Head of caudate nucleus (tissue), 42 donors: ENCODE measurements around the gene KRTAP19-5.
"Not testable (repeated sequence)": the region's sequence is repeated elsewhere in the genome, so short reads cannot be mapped to it uniquely, and the experiment has no call there.

Experiments used
- DNase-seq, 42 donors: peaks; one replicate each; pipeline versions ENCODE4 v3.0.0 to v3.0.0-alpha.2; 2020 to 2021; ENCODE audit warnings: mixed read lengths in 7 of 42
- intact Hi-C: fragments of 100-400 bp; cut with DNase I; formaldehyde crosslinking; loops from one replicate; pipeline ENCODE4 v1.15.0; 2022

KRTAP19-5 gene

GRCh38 chr21:30502041-30502440 lies at the start of gene KRTAP19-5:
KRTAP19-5 (minus strand) TSS chr21:30502141; CDS start chr21:30502090, 51 bp downstream.
- intact Hi-C loops = no loop called here
- no peak for DNase-seq

DNA sequence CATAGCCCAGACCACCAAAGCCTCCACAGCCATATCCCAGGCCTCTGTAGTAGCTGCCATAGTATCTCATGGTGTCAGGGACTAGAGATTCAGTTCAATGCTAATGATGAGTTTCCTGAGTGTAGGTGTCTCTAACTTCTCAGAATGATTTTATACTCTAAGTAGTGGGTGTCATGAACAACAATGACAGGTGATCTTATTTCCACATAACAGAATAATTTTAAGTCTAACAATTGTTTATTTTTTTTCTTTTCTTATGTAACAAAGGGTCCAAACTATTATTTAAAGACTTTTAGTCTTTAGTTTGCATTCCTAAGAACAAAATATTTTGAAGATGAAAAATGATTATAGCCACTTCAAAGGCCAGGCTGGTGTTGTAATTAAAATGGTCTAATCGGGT lies 39.8 kb upstream of the KRTAP19-5 start, which contains the start of gene KRTAP19-6:
KRTAP19-6 (minus strand) TSS at position 101 of the 400 bp plus-strand sequence; CDS start at position 70, 31 bp downstream.
- no peak for DNase-seq
- intact Hi-C loops = no loop called here

DNA sequence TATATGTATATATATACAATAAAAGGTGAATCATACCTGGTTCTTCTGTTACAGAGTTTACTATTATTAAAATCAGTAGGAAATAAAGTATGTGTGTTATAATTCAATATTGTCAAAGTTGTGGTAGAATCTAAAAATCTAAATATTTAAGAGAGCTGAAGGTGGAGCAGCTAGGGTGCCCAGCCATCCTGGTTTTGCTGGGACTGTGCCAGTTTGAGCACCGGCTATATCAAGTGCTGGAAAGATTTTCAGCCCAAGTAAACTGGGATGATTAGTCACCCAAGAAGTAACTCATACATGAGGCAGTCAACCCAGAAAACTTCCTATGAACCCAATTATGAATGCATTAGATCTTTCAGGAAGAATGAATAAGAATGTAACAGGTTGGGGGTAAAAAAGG lies 16.9 kb upstream of the KRTAP19-5 start:
- intact Hi-C loops = no loop called here
- no peak for DNase-seq

- no peak for DNase-seq
Measured at GRCh38 chr21:30515681-30516080, 13.7 kb upstream of the KRTAP19-5 start.

GRCh38 chr21:30505621-30506205 lies 3.8 kb upstream of the KRTAP19-5 start:
- DNase-seq, intact Hi-C loops: not testable (repeated sequence)

More at GRCh38 chr21:30515681-30516080, 13.7 kb upstream of the KRTAP19-5 start:
- intact Hi-C loops = no loop called here

GRCh38 chr21:30497065-30497464 lies 4.9 kb downstream of the KRTAP19-5 start, which contains the start of gene KRTAP19-4:
KRTAP19-4 (minus strand) TSS chr21:30497165; CDS start chr21:30497110, 55 bp downstream.
- no peak for DNase-seq
- intact Hi-C loops = no loop called here

- intact Hi-C loops = no loop called here
Measured at GRCh38 chr21:30491963-30492428, 9.9 kb downstream of the KRTAP19-5 start, which contains the start of gene KRTAP19-3. KRTAP19-3 (minus strand) TSS chr21:30492013; CDS start chr21:30491957, 56 bp downstream.

DNA sequence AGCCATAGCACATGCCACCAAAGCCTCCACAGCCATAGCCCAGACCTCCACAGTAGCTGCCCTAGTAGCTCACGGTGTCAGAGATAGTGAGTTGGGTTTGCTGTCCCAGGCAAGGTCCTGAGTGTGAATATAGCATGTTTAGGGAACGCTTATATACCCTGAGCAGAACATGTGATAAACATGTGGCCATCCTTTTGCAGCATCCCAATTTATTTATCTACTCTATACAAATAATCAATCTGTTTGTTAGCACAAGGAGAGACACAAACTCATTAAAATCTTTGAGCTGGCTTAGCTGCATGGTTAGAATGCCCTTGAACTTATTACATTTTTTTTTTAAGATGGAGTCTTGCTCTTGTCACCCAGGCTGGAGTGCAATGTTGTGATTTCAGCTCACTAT lies 14.6 kb downstream of the KRTAP19-5 start, which contains the start of gene KRTAP19-2:
KRTAP19-2 (minus strand) TSS at position 101 of the 400 bp plus-strand sequence; CDS start at position 13, 88 bp downstream.
- DNase-seq = no peak
- intact Hi-C loops = no loop called here

More at GRCh38 chr21:30491963-30492428, 9.9 kb downstream of the KRTAP19-5 start, which contains the start of gene KRTAP19-3:
- no peak for DNase-seq

DNA sequence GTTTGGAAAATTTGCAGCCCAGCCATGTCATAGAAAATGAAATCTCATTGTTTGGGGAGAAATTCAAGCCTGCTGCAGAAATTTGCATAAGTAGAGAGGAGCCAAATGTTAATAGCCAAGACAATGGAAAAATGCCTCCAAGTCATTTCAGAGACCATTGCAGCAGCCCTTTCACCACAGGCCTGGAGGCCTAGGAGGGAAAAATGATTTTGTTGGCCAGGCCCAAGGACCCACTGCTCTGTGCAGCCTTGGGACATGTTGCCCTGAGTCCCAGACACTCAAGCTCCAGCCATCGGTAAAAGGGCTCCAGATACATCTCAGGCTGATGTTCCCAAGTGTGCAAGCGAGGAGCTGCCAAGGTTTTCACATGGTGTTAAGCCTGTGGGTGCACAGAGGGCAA lies 15.8 kb downstream of the KRTAP19-5 start:
- DNase-seq = no peak
- intact Hi-C loops = no loop called here

DNA sequence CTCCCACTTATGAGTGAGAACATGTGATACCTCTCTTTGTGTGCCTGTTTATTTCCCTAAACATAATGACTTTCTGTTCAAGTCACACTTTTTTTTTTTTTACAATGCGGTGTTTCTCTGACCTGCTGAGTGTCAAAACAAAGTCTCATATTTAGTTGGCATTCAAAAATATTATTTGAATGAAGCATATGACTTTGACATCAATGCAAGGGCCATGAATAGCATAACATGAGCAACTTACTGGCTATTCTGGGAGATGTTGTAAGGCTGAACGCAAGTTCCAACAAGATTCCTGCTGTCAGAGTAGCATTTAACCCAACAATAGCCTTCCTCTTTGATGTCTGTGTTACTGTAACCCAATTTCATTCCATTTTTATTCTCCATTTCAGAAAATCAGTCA lies 19.8 kb downstream of the KRTAP19-5 start:
- intact Hi-C loops = no loop called here
- DNase-seq = no peak

GRCh38 chr21:30480145-30480544 lies 21.8 kb downstream of the KRTAP19-5 start, which contains the start of gene KRTAP19-1:
KRTAP19-1 (minus strand) TSS chr21:30480367; CDS start chr21:30480317, 50 bp downstream.
- intact Hi-C loops = no loop called here
- DNase-seq = no peak

DNA sequence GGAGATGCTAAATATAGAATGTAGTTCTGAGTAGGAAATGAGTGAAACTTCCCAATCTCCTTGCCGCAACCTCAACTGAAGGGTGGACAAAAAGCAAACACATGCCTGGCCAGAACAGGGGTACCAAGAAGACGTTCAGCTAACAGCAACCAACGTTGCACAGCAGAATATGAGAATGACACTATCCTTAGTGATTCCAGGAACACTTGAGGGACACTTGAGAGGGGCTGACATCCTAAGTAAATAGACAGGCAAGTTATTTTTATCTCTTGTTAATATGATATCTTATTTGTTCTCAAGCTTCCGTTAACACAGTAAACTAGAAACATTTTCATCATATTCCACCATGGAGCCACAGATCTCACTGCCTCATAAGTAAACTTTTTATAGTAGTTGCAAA lies 22.7 kb downstream of the KRTAP19-5 start:
- DNase-seq = no peak
- intact Hi-C loops = no loop called here

- no peak for DNase-seq
- intact Hi-C loops = no loop called here
Measured at GRCh38 chr21:30478004-30478403, 23.9 kb downstream of the KRTAP19-5 start.

DNA sequence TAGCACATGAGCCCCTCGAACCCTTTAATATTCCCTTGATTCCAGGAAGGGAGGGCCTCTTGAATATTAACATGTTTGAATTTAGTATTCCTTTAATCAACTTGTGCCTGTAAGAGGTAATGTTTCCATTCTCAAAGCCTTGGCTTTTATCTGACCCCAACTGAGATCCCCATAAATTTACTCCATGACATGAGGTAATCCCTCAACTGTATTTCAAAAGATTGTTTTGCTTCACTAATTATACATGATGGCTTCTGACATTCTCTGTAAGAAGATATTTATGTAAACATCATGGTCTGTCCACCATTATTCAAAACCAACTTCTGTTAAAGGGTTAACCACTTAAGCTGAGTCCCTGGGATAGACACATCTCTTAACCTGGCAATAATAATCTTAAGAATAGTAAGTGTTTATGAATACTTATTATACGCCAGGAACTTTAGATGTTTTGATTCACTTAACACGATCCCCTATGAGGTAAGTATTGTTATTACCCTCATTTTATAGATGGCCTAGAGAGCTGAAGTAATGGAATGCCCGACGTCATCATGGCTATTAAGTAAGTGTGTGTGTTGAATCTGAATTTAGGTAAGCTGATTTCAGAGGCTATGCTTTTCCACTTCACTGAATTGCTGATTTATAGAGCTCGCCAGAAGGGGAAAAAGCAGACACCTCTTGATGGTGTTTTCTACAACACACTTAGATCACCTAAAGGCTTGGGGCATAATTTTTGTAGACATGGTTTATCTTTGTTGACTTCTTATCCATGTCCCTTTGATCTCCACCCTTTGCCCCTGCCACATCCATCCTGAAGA lies 32.8 kb downstream of the KRTAP19-5 start:
- DNase-seq = no peak
- intact Hi-C loops = no loop called here

- intact Hi-C loops = no loop called here
- peak in 1 of 42 donors; percentile 2 for DNase-seq
Measured at GRCh38 chr21:30463713-30464112, 38.2 kb downstream of the KRTAP19-5 start.
